HepG2 (cell line): ENCODE data around the gene PPP1R27. TPM values are rescaled to one million over a fixed set of nuclear protein-coding genes. Genes with fewer than 3 reads are reported as not detected.

Source experiments
- HDAC2 ChIP-seq: sonication (generic); formaldehyde crosslinking; IDR thresholded peaks from 2 replicates; pipeline ENCODE4 v1.4.0; 2020; ENCODE audit warnings: missing genetic modification reagents
- IRF2 ChIP-seq: IDR thresholded peaks from 2 replicates; pipeline ENCODE4 v1.6.1; 2018; ENCODE audit warnings: missing genetic modification reagents, missing compliant biosample characterization
- KDM3A ChIP-seq: IDR thresholded peaks from 2 replicates; pipeline ENCODE4 v1.6.1; 2018; ENCODE audit warnings: low read depth, missing compliant biosample characterization
- KMT2A ChIP-seq: sonication (generic); formaldehyde crosslinking; IDR thresholded peaks from 2 replicates; pipeline ENCODE4 v1.4.0; 2020; ENCODE audit warnings: missing genetic modification reagents
- MATR3 ChIP-seq: sonication (generic); formaldehyde crosslinking; IDR thresholded peaks from 2 replicates; pipeline ENCODE4 v1.4.0; 2020; ENCODE audit warnings: missing genetic modification reagents
- MED1 ChIP-seq: sonication (generic); formaldehyde crosslinking; IDR thresholded peaks from 2 replicates; pipeline ENCODE4 v1.4.0; 2020; ENCODE audit warnings: missing genetic modification reagents
- SRSF4 ChIP-seq: fragments of 200-400 bp; formaldehyde crosslinking; IDR thresholded peaks from one replicate; pipeline ENCODE4 v1.6.1; 2018; ENCODE audit warnings: mild to moderate bottlenecking, low read depth, low read length, moderate library complexity; ENCODE audit not compliant: poor library complexity, severe bottlenecking
- SSRP1 ChIP-seq: IDR thresholded peaks from 2 replicates; pipeline ENCODE4 v1.6.1; 2016; ENCODE audit warnings: control low read depth
- TCF12 ChIP-seq, 2 experiments: fragments of 450-650 bp in 1 of 2; sonication (generic) in 1 of 2; formaldehyde crosslinking in 1 of 2; IDR thresholded peaks; 2 replicates each; pipeline versions ENCODE4 v1.6.1 to v1.8.0; 2017 to 2022; ENCODE audit warnings: antibody characterized with exemption in 1 of 2, mild to moderate bottlenecking in 1 of 2, missing genetic modification reagents in 1 of 2, moderate library complexity in 1 of 2
- ZFP90 ChIP-seq: sonication (generic); formaldehyde crosslinking; IDR thresholded peaks from 2 replicates; pipeline ENCODE4 v1.8.0; 2022; ENCODE audit warnings: missing genetic modification reagents, mild to moderate bottlenecking, inconsistent platforms, borderline replicate concordance
- ZNF136 ChIP-seq: sonication (generic); formaldehyde crosslinking; IDR thresholded peaks from 2 replicates; pipeline ENCODE4 v1.8.1; 2022; ENCODE audit warnings: low read depth, mild to moderate bottlenecking, moderate library complexity, missing genetic modification reagents
- ZNF256 ChIP-seq: sonication (generic); formaldehyde crosslinking; conservative IDR thresholded peaks from 2 replicates; pipeline ENCODE4 v1.4.0; 2020; ENCODE audit warnings: missing genetic modification reagents
- ZNF441 ChIP-seq: sonication (generic); formaldehyde crosslinking; IDR thresholded peaks from 2 replicates; pipeline ENCODE4 v1.7.0; 2021; ENCODE audit warnings: missing genetic modification reagents, borderline replicate concordance
- ZNF446 ChIP-seq: sonication (generic); formaldehyde crosslinking; IDR thresholded peaks from 2 replicates; pipeline ENCODE4 v1.5.0; 2020; ENCODE audit warnings: mild to moderate bottlenecking, missing genetic modification reagents
- ZNF496 ChIP-seq: sonication (generic); formaldehyde crosslinking; IDR thresholded peaks from 2 replicates; pipeline ENCODE4 v1.8.1; 2023; ENCODE audit warnings: mild to moderate bottlenecking, moderate library complexity, missing genetic modification reagents; ENCODE audit not compliant: insufficient replicate concordance
- ZNF546 ChIP-seq: sonication (generic); formaldehyde crosslinking; conservative IDR thresholded peaks from 2 replicates; pipeline ENCODE4 v1.8.1; 2023; ENCODE audit warnings: mild to moderate bottlenecking, missing genetic modification reagents
- ZNF619 ChIP-seq: sonication (generic); formaldehyde crosslinking; IDR thresholded peaks from 2 replicates; pipeline ENCODE4 v1.4.0; 2020; ENCODE audit warnings: mild to moderate bottlenecking, missing genetic modification reagents
- ZNF878 ChIP-seq: sonication (generic); formaldehyde crosslinking; IDR thresholded peaks from 2 replicates; pipeline ENCODE4 v1.8.1; 2023; ENCODE audit warnings: mild to moderate bottlenecking, missing genetic modification reagents, moderate library complexity
- polyA plus RNA-seq, 8 experiments: library from polyadenylated mRNA; depleted of rRNA in 3 of 8; stranded (reverse) in 7 of 8; unstranded in 1 of 8; fragments of >200 nt; fragmentation: Illumina TruSeq in 4 of 8; extraction: Trizol in 4 of 8; gene quantifications; 2 replicates each; pipeline versions ENCODE4 v1.2.1 to v1.2.3, GENCODE V29; 2011 to 2016; ENCODE audit warnings: low read depth in 4 of 8, missing spikeins in 1 of 8, mixed read lengths in 1 of 8; ENCODE audit not compliant: insufficient read depth in 1 of 8
- total RNA-seq, 5 experiments: library from RNA; depleted of rRNA; stranded (reverse); fragments of >200 nt; fragmentation: Illumina TruSeq; extraction: Trizol; gene quantifications; 2 replicates each; pipeline ENCODE4 v1.2.3, GENCODE V29; 2016; ENCODE audit warnings: low read depth in 1 of 5
- TF ChIP-seq, protein P1 (sequence below): sonication (generic); formaldehyde crosslinking; IDR thresholded peaks from 2 replicates; pipeline ENCODE4 v1.4.0; 2020; ENCODE audit warnings: mild to moderate bottlenecking, missing genetic modification reagents
- TF ChIP-seq, protein P2 (sequence below): sonication (generic); formaldehyde crosslinking; IDR thresholded peaks from 2 replicates; pipeline ENCODE4 v1.5.0; 2020; ENCODE audit warnings: missing genetic modification reagents, mild to moderate bottlenecking, borderline replicate concordance
- TF ChIP-seq, protein P3 (sequence below): IDR thresholded peaks from 2 replicates; pipeline ENCODE4 v1.6.1; 2016; ENCODE audit warnings: low read depth, missing genetic modification reagents, missing compliant biosample characterization

Gene PPP1R27
- total and polyA plus RNA-seq, 2 of the 13 experiments (the other 11 are each of a cell fraction or from before 2014, with no cell fraction given) = 0.17 to 1.00 TPM

DNA sequence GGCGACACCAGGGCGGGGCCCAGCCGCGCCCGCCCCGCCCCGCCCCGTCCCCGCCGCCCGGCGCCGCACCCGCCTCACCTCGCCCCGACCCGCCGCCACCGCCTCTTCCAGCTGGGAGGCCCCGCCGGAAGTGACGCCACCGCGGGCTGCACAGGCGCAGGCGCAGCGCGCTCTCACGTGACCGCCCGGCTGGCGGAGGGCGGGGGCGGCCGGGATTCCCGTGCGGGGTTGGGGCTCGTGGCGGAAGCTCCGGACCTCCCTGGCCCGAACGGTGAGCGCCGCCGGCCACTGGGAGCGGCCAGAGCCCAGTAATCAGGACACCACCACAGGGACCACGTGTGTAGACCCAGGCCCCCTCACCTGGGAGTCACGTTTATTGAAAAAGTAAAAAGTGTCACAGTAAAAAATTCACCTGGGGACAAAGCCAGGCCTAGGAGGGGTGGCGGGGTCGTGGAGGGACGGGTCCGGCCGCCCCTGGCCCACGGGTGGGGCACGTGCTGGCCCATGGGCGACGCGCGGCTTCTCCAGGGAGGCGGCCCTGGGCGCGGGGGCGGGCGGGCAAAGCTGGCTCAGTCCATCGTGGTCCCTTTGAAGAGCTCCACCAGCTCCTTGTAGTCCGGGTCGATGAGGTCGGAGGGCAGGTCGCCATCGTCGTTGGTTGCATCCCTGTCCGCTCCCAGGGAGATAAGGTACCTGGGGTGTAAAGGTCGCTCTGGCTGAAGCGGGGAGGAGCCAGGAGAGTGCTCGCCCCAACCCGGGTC is 1.5 kb downstream of the PPP1R27 start, which contains the start of gene MCRIP1 (continued):
- TF ChIP-seq, protein P1, sequence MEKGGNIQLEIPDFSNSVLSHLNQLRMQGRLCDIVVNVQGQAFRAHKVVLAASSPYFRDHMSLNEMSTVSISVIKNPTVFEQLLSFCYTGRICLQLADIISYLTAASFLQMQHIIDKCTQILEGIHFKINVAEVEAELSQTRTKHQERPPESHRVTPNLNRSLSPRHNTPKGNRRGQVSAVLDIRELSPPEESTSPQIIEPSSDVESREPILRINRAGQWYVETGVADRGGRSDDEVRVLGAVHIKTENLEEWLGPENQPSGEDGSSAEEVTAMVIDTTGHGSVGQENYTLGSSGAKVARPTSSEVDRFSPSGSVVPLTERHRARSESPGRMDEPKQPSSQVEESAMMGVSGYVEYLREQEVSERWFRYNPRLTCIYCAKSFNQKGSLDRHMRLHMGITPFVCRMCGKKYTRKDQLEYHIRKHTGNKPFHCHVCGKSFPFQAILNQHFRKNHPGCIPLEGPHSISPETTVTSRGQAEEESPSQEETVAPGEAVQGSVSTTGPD (CRISPR knock-in tag) = no peak
- TF ChIP-seq ZNF256 (CRISPR knock-in tag) = peak; percentile 50; the same call in 1 of the 2 replicates
- no peak for TF ChIP-seq SRSF4
- TF ChIP-seq MATR3 (CRISPR knock-in tag) = no peak
- no peak for TF ChIP-seq SSRP1 (CRISPR knock-in tag)
- TF ChIP-seq ZNF878 (CRISPR knock-in tag) = peak; percentile 75; the same call in 1 of the 2 replicates
- TF ChIP-seq, protein P2, sequence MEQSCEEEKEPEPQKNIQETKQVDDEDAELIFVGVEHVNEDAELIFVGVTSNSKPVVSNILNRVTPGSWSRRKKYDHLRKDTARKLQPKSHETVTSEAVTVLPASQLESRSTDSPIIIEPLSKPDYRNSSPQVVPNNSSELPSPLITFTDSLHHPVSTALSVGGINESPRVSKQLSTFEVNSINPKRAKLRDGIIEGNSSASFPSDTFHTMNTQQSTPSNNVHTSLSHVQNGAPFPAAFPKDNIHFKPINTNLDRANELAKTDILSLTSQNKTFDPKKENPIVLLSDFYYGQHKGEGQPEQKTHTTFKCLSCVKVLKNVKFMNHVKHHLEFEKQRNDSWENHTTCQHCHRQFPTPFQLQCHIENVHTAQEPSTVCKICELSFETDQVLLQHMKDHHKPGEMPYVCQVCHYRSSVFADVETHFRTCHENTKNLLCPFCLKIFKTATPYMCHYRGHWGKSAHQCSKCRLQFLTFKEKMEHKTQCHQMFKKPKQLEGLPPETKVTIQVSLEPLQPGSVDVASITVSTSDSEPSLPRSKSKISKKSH = 0 out of 2 replicates have a peak, but pooled peaks have one; percentile 49
- peak; percentile 86; the same call in 1 of the 2 replicates for TF ChIP-seq ZFP90 (CRISPR knock-in tag)
- TF ChIP-seq MED1 (CRISPR knock-in tag) = peak; percentile 60; the same call in 1 of the 2 replicates
- peak; percentile 93; the same call in 1 of the 2 replicates for TF ChIP-seq ZNF136 (CRISPR knock-in tag)
- TF ChIP-seq KDM3A (CRISPR knock-in tag) = 0 out of 2 replicates have a peak, but pooled peaks have one; percentile 57
- 0 out of 2 replicates have a peak, but pooled peaks have one; percentile 43 for TF ChIP-seq IRF2 (CRISPR knock-in tag)
- peak; percentile 48; the same call in 1 of the 2 replicates for TF ChIP-seq KMT2A (CRISPR knock-in tag)
- TF ChIP-seq ZNF446 (CRISPR knock-in tag) = no peak
- peak; percentile 50 for TF ChIP-seq HDAC2
- no peak for TF ChIP-seq ZNF496
- peak; percentile 92 for TF ChIP-seq ZNF546 (CRISPR knock-in tag)
- TF ChIP-seq ZNF441 (CRISPR knock-in tag) = peak; percentile 72; the same call in 1 of the 2 replicates
- TF ChIP-seq, protein P3, sequence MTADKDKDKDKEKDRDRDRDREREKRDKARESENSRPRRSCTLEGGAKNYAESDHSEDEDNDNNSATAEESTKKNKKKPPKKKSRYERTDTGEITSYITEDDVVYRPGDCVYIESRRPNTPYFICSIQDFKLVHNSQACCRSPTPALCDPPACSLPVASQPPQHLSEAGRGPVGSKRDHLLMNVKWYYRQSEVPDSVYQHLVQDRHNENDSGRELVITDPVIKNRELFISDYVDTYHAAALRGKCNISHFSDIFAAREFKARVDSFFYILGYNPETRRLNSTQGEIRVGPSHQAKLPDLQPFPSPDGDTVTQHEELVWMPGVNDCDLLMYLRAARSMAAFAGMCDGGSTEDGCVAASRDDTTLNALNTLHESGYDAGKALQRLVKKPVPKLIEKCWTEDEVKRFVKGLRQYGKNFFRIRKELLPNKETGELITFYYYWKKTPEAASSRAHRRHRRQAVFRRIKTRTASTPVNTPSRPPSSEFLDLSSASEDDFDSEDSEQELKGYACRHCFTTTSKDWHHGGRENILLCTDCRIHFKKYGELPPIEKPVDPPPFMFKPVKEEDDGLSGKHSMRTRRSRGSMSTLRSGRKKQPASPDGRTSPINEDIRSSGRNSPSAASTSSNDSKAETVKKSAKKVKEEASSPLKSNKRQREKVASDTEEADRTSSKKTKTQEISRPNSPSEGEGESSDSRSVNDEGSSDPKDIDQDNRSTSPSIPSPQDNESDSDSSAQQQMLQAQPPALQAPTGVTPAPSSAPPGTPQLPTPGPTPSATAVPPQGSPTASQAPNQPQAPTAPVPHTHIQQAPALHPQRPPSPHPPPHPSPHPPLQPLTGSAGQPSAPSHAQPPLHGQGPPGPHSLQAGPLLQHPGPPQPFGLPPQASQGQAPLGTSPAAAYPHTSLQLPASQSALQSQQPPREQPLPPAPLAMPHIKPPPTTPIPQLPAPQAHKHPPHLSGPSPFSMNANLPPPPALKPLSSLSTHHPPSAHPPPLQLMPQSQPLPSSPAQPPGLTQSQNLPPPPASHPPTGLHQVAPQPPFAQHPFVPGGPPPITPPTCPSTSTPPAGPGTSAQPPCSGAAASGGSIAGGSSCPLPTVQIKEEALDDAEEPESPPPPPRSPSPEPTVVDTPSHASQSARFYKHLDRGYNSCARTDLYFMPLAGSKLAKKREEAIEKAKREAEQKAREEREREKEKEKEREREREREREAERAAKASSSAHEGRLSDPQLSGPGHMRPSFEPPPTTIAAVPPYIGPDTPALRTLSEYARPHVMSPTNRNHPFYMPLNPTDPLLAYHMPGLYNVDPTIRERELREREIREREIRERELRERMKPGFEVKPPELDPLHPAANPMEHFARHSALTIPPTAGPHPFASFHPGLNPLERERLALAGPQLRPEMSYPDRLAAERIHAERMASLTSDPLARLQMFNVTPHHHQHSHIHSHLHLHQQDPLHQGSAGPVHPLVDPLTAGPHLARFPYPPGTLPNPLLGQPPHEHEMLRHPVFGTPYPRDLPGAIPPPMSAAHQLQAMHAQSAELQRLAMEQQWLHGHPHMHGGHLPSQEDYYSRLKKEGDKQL (CRISPR knock-in tag) = peak; percentile 28; the same call in 1 of the 2 replicates
- TF ChIP-seq TCF12 (IDR thresholded peaks at IDR 0.05) = no peak
- TF ChIP-seq TCF12 (CRISPR knock-in tag; IDR thresholded peaks at IDR 0.05) = peak; percentile 90
- peak; percentile 86 for TF ChIP-seq ZNF619 (CRISPR knock-in tag)
